HL-60 (cell line): Measurements from ENCODE around the gene SFXN1.

Source experiments
- DNase-seq, 2 experiments: peaks; one replicate each; pipeline ENCODE4 v3.0.0-alpha.2; 2010 to 2020; ENCODE audit warnings: low read depth in 1 of 2, low spot score in 1 of 2
- H3K27ac ChIP-seq: fragments of 250-450 bp; sonication (Bioruptor Pico); replicated peaks from 2 replicates; pipeline ENCODE4 v1.5.1; 2020; ENCODE audit warnings: mild to moderate bottlenecking, moderate library complexity
- H3K27me3 ChIP-seq: fragments of 250-450 bp; sonication (Bioruptor Pico); 2 replicates; pipeline ENCODE4 v1.5.1; 2021; ENCODE audit warnings: mild to moderate bottlenecking, moderate library complexity; ENCODE audit not compliant: insufficient read depth, poor library complexity, severe bottlenecking
- H3K4me3 ChIP-seq: replicated peaks from 2 replicates; pipeline ENCODE4 v1.5.1; 2011; ENCODE audit warnings: mild to moderate bottlenecking, control low read depth, low read length; ENCODE audit not compliant: insufficient read depth
- CTCF ChIP-seq: IDR thresholded peaks from one replicate; pipeline ENCODE4 v1.5.1; 2011; ENCODE audit warnings: low read length, control low read depth, inconsistent platforms; ENCODE audit not compliant: insufficient read depth
- GABPA ChIP-seq: IDR thresholded peaks from 2 replicates; pipeline ENCODE4 v1.6.1; 2012; ENCODE audit warnings: low read depth
- POLR2AphosphoS5 ChIP-seq: IDR thresholded peaks from 2 replicates; pipeline ENCODE4 v1.6.1; 2012; ENCODE audit warnings: low read depth
- REST ChIP-seq: IDR thresholded peaks from 2 replicates; pipeline ENCODE4 v1.6.1; 2012; ENCODE audit warnings: low read depth; ENCODE audit not compliant: insufficient replicate concordance
- SPI1 ChIP-seq: IDR thresholded peaks from 2 replicates; pipeline ENCODE4 v1.6.1; 2012; ENCODE audit warnings: low read depth, mild to moderate bottlenecking, borderline replicate concordance

SFXN1 gene

GRCh38 chr5:175478008-175478383 is 364 bp upstream of the SFXN1 start:
- DNase-seq, result no peak
- H3K27me3 ChIP-seq, result peaks cover 3% of the 10 kb centered on the region

GRCh38 chr5:175479125-175479881 is 943 bp downstream of the SFXN1 start:
- Histone ChIP-seq H3K27ac (peak overlapping the region; percentile 74), H3K27me3 (peaks cover 3% of the 10 kb centered on the region), H3K4me3 (peak overlapping the region; percentile 85)
- no peak for DNase-seq
- TF ChIP-seq POLR2AphosphoS5 (no peak), GABPA (no peak), REST (no peak), CTCF (no peak), SPI1 (no peak)

More at GRCh38 chr5:175478008-175478383, 364 bp upstream of the SFXN1 start:
- Histone ChIP-seq H3K4me3 (peak overlapping the region; percentile 85), H3K27ac (no peak overlapping the region)
- no peak for TF ChIP-seq CTCF
- no peak for TF ChIP-seq SPI1
- no peak for TF ChIP-seq GABPA
- TF ChIP-seq REST, result no peak
- no peak for TF ChIP-seq POLR2AphosphoS5

GRCh38 chr5:175483337-175483736 is 5.0 kb downstream of the SFXN1 start:
- Histone ChIP-seq H3K27me3 (no peaks in the 10 kb centered on the region), H3K4me3 (no peak overlapping the region), H3K27ac (no peak overlapping the region)
- DNase-seq, result no peak
- TF ChIP-seq GABPA (no peak), SPI1 (no peak), CTCF (no peak), REST (no peak), POLR2AphosphoS5 (no peak)
